ENCODE data around the gene CCNF.

DNA sequence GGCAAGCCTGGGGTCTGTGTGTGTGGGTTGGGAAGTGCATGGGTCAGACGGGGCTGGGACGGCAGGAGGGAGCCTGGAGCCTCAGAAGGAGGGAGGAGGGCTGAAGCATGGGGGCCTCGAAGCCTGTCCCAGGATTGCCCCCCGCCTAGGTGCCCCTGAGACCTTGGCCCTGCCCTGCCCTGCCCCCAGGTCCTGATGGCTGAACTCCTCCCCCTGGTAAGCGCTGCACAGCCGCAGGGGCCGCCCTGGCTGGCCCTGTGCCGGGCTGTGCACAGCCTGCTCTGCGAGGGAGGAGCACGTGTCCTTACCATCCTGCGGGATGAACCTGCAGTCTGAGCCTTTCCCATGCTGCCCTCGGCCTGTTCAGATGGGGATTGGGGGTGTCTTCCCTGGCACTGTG, 35.1 kb downstream of the CCNF start:
- TF ChIP-seq, protein P1, sequence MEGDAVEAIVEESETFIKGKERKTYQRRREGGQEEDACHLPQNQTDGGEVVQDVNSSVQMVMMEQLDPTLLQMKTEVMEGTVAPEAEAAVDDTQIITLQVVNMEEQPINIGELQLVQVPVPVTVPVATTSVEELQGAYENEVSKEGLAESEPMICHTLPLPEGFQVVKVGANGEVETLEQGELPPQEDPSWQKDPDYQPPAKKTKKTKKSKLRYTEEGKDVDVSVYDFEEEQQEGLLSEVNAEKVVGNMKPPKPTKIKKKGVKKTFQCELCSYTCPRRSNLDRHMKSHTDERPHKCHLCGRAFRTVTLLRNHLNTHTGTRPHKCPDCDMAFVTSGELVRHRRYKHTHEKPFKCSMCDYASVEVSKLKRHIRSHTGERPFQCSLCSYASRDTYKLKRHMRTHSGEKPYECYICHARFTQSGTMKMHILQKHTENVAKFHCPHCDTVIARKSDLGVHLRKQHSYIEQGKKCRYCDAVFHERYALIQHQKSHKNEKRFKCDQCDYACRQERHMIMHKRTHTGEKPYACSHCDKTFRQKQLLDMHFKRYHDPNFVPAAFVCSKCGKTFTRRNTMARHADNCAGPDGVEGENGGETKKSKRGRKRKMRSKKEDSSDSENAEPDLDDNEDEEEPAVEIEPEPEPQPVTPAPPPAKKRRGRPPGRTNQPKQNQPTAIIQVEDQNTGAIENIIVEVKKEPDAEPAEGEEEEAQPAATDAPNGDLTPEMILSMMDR (IDR thresholded peaks at IDR 0.05) = no peak
- no peak for TF ChIP-seq POLR2A (IDR thresholded peaks at IDR 0.05)

Data from Peyer's patch (tissue), 4 donors.